GM12891 (cell line): ENCODE measurements around the gene PRPSAP1.
A peak's percentile ranks its signal among the peaks of the same experiment; 100 is the strongest.

Experiments
- DNase-seq: peaks from one replicate; pipeline ENCODE4 v3.0.0; 2011; ENCODE audit warnings: low spot score; ENCODE audit not compliant: insufficient read length
- FAIRE-seq: peaks from 2 replicates; lab custom pipeline; 2011; peaks lifted over from hg19 to GRCh38; lab: Jason Lieb, UNC
- PAX5 ChIP-seq: IDR thresholded peaks from 2 replicates; pipeline ENCODE4 v1.6.1; 2011; ENCODE audit warnings: low read length, moderate library complexity, mild to moderate bottlenecking; ENCODE audit not compliant: insufficient read depth, severe bottlenecking
- POLR2A ChIP-seq: IDR thresholded peaks from 2 replicates; pipeline ENCODE4 v1.6.1; 2011; ENCODE audit warnings: low read depth, low read length, control low read depth
- POLR2AphosphoS5 ChIP-seq: IDR thresholded peaks from 2 replicates; pipeline ENCODE4 v1.6.1; 2011; ENCODE audit warnings: low read depth, low read length, control low read depth
- POU2F2 ChIP-seq: IDR thresholded peaks from 2 replicates; pipeline ENCODE4 v1.6.1; 2011; ENCODE audit warnings: low read depth, mild to moderate bottlenecking, control low read depth, low read length, moderate library complexity
- SPI1 ChIP-seq: IDR thresholded peaks from 2 replicates; pipeline ENCODE4 v1.6.1; 2011; ENCODE audit warnings: low read depth, low read length, control low read depth
- TAF1 ChIP-seq: IDR thresholded peaks from 2 replicates; pipeline ENCODE4 v1.6.1; 2011; ENCODE audit warnings: low read depth, low read length, control low read depth

PRPSAP1 gene

GRCh38 chr17:76296889-76297288 is 56.8 kb downstream of the PRPSAP1 start:
- TF ChIP-seq PAX5 (no peak), SPI1 (no peak), POLR2A (no peak)
- FAIRE-seq (no peak), DNase-seq (no peak)

- no peak for DNase-seq
- TF ChIP-seq POLR2AphosphoS5 (no peak), TAF1 (no peak), SPI1 (no peak), PAX5 (no peak), POU2F2 (no peak), POLR2A (no peak)
- no peak for FAIRE-seq
These were observed 57.5 kb downstream of the PRPSAP1 start for GRCh38 chr17:76296186-76296585.

GRCh38 chr17:76293106-76293505 is 60.6 kb downstream of the PRPSAP1 start:
- TF ChIP-seq SPI1: no peak
- TF ChIP-seq TAF1: no peak
- TF ChIP-seq POLR2A: no peak
- no peak for TF ChIP-seq POLR2AphosphoS5
- no peak for TF ChIP-seq POU2F2
- TF ChIP-seq PAX5: no peak
- DNase-seq (no peak), FAIRE-seq (no peak)

GRCh38 chr17:76292567-76292966 is 61.1 kb downstream of the PRPSAP1 start:
- no peak for DNase-seq
- TF ChIP-seq SPI1: no peak
- TF ChIP-seq PAX5: no peak
- no peak for TF ChIP-seq TAF1
- no peak for FAIRE-seq

- no peak for FAIRE-seq
- DNase-seq: no peak
- TF ChIP-seq POLR2A: no peak
- no peak for TF ChIP-seq POLR2AphosphoS5
- TF ChIP-seq PAX5: no peak
These were observed 71.9 kb downstream of the PRPSAP1 start for GRCh38 chr17:76281573-76282371.

GRCh38 chr17:76280650-76281049 is 73.1 kb downstream of the PRPSAP1 start:
- no peak for FAIRE-seq
- TF ChIP-seq POU2F2 (no peak), POLR2AphosphoS5 (no peak), SPI1 (no peak), POLR2A (no peak), TAF1 (no peak), PAX5 (no peak)
- no peak for DNase-seq

GRCh38 chr17:76279742-76280287 is 73.9 kb downstream of the PRPSAP1 start:
- no peak for DNase-seq
- FAIRE-seq: no peak
- TF ChIP-seq POLR2AphosphoS5 (no peak), TAF1 (no peak), POLR2A (no peak), POU2F2 (no peak), PAX5 (no peak), SPI1 (no peak)

GRCh38 chr17:76278952-76279741 is 74.6 kb downstream of the PRPSAP1 start:
- TF ChIP-seq PAX5 (no peak), TAF1 (no peak), POU2F2 (no peak)
- peak; percentile 86 for FAIRE-seq

GRCh38 chr17:76278268-76278908 is 75.3 kb downstream of the PRPSAP1 start:
- no peak for DNase-seq
- no peak for FAIRE-seq
- TF ChIP-seq SPI1 (no peak), POLR2A (no peak), POLR2AphosphoS5 (no peak), PAX5 (no peak), TAF1 (no peak), POU2F2 (no peak)

More at GRCh38 chr17:76278952-76279741, 74.6 kb downstream of the PRPSAP1 start:
- DNase-seq: peak; percentile 92
